ENCODE measurements around the gene DHX15. TPM values are rescaled to one million over a fixed set of nuclear protein-coding genes. Genes with fewer than 3 reads are reported as not detected.

The DHX15 gene
- total and polyA plus RNA-seq, 2 of the 13 experiments (the other 11 are each of a cell fraction or from before 2014, with no cell fraction given), result 92.9 to 165 TPM

GRCh38 chr4:24601121-24601520 is 16.8 kb upstream of the DHX15 start (continued):
- TF ChIP-seq FOXP4 (CRISPR knock-in tag; IDR thresholded peaks at IDR 0.05) (no peak), CENPX (CRISPR knock-in tag; IDR thresholded peaks at IDR 0.05) (no peak), ATM (IDR thresholded peaks at IDR 0.05; ENCODE audit: borderline replicate concordance) (no peak), ZNF75D (CRISPR knock-in tag; IDR thresholded peaks at IDR 0.05; ENCODE audit: borderline replicate concordance) (no peak), PLRG1 (conservative IDR thresholded peaks at IDR 0.05) (no peak)
- TF ChIP-seq, protein P1, sequence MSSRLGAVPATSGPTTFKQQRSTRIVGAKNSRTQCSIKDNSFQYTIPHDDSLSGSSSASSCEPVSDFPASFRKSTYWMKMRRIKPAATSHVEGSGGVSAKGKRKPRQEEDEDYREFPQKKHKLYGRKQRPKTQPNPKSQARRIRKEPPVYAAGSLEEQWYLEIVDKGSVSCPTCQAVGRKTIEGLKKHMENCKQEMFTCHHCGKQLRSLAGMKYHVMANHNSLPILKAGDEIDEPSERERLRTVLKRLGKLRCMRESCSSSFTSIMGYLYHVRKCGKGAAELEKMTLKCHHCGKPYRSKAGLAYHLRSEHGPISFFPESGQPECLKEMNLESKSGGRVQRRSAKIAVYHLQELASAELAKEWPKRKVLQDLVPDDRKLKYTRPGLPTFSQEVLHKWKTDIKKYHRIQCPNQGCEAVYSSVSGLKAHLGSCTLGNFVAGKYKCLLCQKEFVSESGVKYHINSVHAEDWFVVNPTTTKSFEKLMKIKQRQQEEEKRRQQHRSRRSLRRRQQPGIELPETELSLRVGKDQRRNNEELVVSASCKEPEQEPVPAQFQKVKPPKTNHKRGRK (CRISPR knock-in tag; IDR thresholded peaks at IDR 0.05), result no peak

GRCh38 chr4:24599275-24599674 is 14.9 kb upstream of the DHX15 start:
- DNase-seq (ENCODE audit: low spot score) (no peak), FAIRE-seq (no peak), ATAC-seq (no peak)
- H2AFZ ChIP-seq (ENCODE audit: low read length), result no peak overlapping the region
- no peak overlapping the region for H3K27ac ChIP-seq (ENCODE audit: extremely low read length, insufficient read depth, low read length)
- intact Hi-C loops (cut with micrococcal nuclease; ENCODE audit: unreplicated experiment), result no loop called here
- in situ Hi-C loops (cut with HindIII; ENCODE audit: extremely low pct_ligation_motif_present, low pct_unique_long_range_greater_than_20kb), result loop anchor here (25.0 kb wide), 1 partner anchor 712 kb away; the partner anchor contains the start of gene PPARGC1A
- no peak overlapping the region for H3K4me2 ChIP-seq (ENCODE audit: low read depth, low read length)
- H3K36me3 ChIP-seq (replicated peaks in 1 of 2; ENCODE audit: control insufficient read depth in 1 of 2, insufficient read depth in 2 of 2, low read length in 2 of 2), result no peaks in the 10 kb centered on the region; a peak in 1 of 5 replicates
- no peaks in the 10 kb centered on the region for H3K9me3 ChIP-seq (ENCODE audit: low read length)
- H3K4me3 ChIP-seq (replicated peaks in 1 of 3; ENCODE audit: insufficient read depth in 1 of 3, low read depth in 2 of 3, low read length in 3 of 3), result no peak overlapping the region
- H3K79me2 ChIP-seq (ENCODE audit: insufficient read depth, low read length), result no peaks in the 10 kb centered on the region
- ChIA-PET CTCF (ENCODE audit: low intra/inter-chr PET ratio, low total read pairs) (no interaction called here), POLR2A (interaction anchor here (1.9 kb wide), 1 partner anchor 15 kb away, joined by 5 read pairs; the partner anchor contains the start of gene DHX15)
- no peak overlapping the region for H3K9ac ChIP-seq (ENCODE audit: insufficient read depth, low read depth, low read length)
- 88% methylated on average over 21 of the region's 22 CpGs for WGBS (ENCODE audit: low lambda C conversion rate)
- peaks cover 43% of the 10 kb centered on the region for H3K4me1 ChIP-seq (ENCODE audit: insufficient read depth, low read length)
- H3K27me3 ChIP-seq (ENCODE audit: control insufficient read depth in 1 of 2, insufficient read depth in 2 of 2, low read length in 2 of 2), result no peaks in the 10 kb centered on the region
- no TSS peak for BruUV-seq (replicated peaks)
- no peaks in the 10 kb centered on the region for H4K20me1 ChIP-seq (ENCODE audit: insufficient read depth, low read length)
- TF ChIP-seq, protein P2, sequence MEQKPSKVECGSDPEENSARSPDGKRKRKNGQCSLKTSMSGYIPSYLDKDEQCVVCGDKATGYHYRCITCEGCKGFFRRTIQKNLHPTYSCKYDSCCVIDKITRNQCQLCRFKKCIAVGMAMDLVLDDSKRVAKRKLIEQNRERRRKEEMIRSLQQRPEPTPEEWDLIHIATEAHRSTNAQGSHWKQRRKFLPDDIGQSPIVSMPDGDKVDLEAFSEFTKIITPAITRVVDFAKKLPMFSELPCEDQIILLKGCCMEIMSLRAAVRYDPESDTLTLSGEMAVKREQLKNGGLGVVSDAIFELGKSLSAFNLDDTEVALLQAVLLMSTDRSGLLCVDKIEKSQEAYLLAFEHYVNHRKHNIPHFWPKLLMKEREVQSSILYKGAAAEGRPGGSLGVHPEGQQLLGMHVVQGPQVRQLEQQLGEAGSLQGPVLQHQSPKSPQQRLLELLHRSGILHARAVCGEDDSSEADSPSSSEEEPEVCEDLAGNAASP (CRISPR knock-in tag; IDR thresholded peaks at IDR 0.05; ENCODE audit: borderline replicate concordance), result no peak
- no peak for TF ChIP-seq SIX4 (CRISPR knock-in tag; IDR thresholded peaks at IDR 0.05)
- TF ChIP-seq, protein P3, sequence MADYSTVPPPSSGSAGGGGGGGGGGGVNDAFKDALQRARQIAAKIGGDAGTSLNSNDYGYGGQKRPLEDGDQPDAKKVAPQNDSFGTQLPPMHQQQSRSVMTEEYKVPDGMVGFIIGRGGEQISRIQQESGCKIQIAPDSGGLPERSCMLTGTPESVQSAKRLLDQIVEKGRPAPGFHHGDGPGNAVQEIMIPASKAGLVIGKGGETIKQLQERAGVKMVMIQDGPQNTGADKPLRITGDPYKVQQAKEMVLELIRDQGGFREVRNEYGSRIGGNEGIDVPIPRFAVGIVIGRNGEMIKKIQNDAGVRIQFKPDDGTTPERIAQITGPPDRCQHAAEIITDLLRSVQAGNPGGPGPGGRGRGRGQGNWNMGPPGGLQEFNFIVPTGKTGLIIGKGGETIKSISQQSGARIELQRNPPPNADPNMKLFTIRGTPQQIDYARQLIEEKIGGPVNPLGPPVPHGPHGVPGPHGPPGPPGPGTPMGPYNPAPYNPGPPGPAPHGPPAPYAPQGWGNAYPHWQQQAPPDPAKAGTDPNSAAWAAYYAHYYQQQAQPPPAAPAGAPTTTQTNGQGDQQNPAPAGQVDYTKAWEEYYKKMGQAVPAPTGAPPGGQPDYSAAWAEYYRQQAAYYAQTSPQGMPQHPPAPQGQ (CRISPR knock-in tag; IDR thresholded peaks at IDR 0.05; ENCODE audit: borderline replicate concordance), result no peak
- TF ChIP-seq FOXP1 (IDR thresholded peaks at IDR 0.05), result no peak
- no peak for TF ChIP-seq FOXP1 (CRISPR knock-in tag; IDR thresholded peaks at IDR 0.05)
- no peak for TF ChIP-seq ZNF891 (CRISPR knock-in tag; IDR thresholded peaks at IDR 0.05)
- no peak for TF ChIP-seq ZNF879 (CRISPR knock-in tag; IDR thresholded peaks at IDR 0.05)
- no peak for TF ChIP-seq ZEB1 (IDR thresholded peaks at IDR 0.05; ENCODE audit: insufficient replicate concordance, low read depth)
- TF ChIP-seq BRD4 (CRISPR knock-in tag; IDR thresholded peaks at IDR 0.05), result no peak
- TF ChIP-seq FOXA1 (IDR thresholded peaks at IDR 0.05), result no peak
- TF ChIP-seq FOXA1 (CRISPR knock-in tag; IDR thresholded peaks at IDR 0.05), result no peak
- TF ChIP-seq CBX2 (IDR thresholded peaks at IDR 0.05; ENCODE audit: low read depth, low read length), result no peak
- no peak for TF ChIP-seq CBX2 (CRISPR knock-in tag; IDR thresholded peaks at IDR 0.05; ENCODE audit: low read depth)
- TF ChIP-seq SMAD1 (CRISPR knock-in tag; IDR thresholded peaks at IDR 0.05; ENCODE audit: borderline replicate concordance, low read depth), result no peak

Measured in HepG2 (cell line).